ENCODE results near the gene HOXA7. TPM values are rescaled to one million over a fixed set of nuclear protein-coding genes. Genes with fewer than 3 reads are reported as not detected.

HOXA7 gene
- 2.0 and 2.2 TPM in 2 replicates for total RNA-seq (2014; rRNA removed; shearing (Covaris generic))

DNA sequence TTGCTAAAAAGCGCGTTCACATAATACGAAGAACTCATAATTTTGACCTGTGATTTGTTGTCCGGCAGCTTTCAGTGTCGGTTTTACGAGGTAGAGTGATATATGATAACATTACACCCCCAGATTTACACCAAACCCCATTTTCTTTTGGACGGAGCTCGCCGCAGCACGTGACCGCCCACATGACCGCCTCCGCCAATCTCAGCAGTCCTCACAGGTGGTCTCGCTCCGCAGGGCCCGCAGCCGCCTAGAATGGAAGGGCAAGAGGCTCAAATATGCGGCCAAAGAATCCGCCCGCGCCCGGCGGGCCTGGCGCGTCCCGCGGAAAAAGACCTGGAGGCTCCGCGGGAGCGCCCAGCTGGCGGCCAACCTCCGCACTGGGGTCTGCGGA lies at the start of gene HOXA7:
HOXA7 (minus strand) TSS at position 168 of the 391 bp plus-strand sequence; CDS start at position 38, 130 bp downstream.
- DNase-seq (ENCODE audit: low spot score) = peak; percentile 49

DNA sequence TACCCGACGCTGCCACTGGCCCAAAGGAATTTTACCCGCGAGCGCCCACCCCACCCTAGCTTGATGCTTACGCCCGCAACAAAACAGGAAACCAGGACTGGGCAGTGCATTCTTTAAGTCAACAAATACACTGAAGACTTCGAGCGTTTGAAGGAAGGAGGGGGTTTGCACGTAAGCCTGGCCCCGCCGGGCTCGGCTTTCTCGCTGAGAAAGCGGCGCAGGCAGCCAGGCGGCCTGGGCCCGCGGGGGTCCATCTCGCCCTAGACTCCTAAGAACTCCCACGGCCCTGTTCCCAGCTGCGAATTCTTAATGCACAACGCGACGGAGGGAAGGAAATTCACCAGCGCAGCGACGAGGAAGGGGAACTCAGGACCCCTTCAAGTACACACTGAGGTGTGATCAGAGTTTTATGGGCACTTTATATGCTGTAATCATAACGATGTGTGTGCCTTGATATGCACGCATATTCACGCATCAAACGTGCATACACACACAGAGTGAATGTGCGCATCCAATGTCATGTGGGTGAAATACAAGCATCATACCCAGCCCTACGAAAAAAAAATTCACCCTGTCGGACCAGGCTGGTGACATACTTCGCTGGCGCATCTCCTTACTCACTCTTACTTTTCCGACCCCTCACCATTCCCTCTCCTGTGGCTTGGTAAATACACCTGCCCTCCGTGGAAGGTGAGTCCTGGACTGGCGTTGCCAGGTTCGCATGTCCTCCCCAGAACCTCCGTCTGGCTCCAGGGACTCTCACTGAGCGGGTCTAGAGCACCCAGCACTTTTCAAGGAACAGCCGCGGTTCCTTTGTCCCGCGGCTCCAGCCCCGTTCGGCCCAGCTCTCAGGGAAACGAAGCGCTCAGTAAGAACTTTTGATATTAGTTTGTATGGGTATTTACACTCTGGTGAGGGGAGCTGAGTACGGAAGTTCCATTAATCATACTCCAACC lies 49.1 kb upstream of the HOXA7 start:
- no peak for DNase-seq (ENCODE audit: low spot score)

DNA sequence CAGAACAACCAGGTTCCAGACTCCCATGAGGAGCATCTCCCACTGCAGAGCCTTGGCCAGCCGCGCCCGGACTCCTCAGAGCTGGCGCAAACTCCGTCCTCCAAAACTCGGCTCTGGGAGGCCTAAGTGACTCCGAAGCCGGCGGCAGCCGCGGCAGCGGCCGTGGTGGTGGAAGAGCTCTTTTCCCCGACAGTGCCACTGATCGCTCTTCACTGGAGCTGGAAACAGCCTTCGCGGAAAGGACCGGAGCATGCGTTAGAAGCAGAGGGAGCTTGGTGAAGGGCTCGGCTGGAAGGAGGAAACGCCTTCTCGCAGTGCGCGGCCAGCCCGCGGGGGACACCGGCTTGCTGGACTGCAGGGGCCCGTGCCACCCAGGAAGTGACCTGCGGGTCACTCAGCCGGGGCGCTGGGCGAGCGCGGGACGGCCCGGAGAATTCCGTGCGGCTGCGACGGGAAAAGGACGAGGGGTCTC lies 48.4 kb upstream of the HOXA7 start:
- DNase-seq (ENCODE audit: low spot score) = no peak

DNA sequence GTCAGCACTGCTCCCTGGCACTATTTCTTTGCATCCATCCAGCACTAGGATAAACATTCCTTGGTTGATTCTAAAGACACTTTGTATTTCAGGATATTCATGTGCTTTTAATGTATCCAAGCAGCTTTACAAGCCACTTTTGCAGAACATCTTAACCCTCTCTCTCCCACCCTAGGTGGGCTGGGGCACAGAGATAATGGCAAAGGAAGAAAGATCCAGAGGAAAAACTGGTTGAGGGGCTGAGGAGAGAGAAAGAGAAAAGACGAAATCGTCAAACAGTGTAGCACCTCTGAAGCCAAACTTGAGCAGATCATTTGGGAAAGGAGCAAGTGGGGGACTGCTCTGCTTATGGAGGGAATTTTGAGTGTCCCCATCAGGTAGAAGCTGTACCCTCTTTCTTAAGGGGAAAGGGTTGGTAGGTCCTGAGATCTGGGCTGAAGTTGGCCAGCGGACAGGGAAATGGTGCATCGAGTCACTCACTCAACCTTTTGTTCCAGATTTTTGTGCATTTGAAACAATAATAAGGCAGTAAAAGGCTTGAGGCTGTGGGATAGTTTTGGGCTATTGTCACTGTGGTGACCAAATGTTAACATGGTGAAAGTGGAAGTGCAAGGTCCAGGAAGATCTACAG lies 47.6 kb upstream of the HOXA7 start:
- DNase-seq (ENCODE audit: low spot score) = no peak

DNA sequence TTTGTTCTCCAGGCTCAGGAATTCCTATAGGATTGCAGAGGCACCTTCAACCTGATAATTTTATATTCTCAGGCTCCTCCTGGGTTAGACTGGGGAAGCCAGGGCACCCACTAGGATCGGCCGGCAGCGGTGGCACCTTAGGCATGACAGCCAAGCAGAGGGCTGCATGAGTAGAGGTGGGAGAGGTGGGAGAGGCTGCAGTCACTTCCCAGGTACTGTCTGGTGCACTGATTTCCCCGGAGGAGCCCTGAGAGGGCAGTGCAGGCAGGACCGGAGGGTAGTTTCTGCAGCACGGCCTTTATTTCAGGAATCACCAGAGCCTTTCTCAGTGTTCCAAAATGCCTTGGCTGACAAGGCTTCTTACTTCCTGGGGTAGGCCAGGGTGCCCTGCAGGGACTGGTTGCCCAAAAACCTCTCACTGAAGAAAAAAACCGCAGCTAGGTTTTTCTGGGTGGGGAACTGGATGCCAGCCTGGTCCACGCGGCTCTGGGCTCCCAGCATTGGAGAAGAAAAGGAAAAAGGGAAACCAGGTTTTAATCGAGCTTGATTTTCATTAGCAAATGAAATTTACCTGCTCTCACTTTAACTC lies 47.0 kb upstream of the HOXA7 start:
- DNase-seq (ENCODE audit: low spot score) = no peak

DNA sequence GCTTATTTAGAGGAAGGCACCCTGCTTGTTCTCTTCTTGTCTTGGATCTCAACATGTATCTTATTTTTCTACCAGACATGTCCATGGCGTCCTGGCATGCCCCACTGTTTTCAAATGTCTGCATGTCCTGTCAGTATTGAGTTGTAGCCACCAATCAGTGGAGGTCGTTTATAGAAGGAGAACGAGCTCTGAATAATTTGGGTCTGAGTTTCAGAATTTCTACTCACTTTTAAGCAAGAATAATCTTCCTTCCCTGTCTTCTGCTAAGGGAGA lies 46.3 kb upstream of the HOXA7 start:
- no peak for DNase-seq (ENCODE audit: low spot score)

DNA sequence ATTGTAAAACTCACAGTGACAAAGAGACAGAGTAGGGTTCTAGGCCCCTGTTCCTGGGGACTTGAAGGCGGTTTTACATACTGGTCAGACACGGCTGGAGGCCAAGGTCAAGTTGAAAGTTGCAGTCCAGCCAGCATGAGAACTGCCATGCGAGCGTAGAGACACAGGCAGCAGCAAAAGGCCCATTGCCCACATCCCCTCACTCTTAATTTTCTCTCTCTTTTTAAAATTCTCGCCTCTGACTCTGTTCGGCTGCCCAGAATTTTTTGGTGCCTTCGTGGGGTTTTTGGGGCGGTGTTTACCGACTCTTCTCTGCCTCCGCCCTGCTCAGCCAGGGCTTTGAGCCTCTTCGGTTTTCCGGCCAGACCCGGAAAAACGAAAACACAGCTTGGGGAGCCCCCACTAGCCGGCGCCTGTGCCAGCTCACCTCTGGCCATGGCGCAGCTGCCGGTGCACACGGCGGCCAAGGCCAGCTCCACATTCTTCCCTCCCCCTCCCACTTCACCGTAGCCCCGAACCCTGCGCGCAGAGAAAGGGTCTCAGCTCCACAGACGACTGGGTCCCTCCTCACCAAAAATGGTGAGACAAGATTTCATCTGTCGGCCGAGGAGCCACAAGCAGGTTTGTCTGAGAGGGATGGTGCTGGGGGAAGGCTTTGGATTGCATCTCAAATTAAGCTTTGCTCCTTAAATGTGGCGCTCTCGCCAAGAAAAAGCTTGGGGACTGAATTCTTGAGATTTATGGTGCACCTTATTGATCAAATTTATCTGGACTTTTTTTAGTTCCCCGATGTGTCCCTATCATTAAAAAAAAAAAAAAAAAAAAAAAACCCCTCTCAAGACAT lies 45.8 kb upstream of the HOXA7 start:
- DNase-seq (ENCODE audit: low spot score) = no peak

DNA sequence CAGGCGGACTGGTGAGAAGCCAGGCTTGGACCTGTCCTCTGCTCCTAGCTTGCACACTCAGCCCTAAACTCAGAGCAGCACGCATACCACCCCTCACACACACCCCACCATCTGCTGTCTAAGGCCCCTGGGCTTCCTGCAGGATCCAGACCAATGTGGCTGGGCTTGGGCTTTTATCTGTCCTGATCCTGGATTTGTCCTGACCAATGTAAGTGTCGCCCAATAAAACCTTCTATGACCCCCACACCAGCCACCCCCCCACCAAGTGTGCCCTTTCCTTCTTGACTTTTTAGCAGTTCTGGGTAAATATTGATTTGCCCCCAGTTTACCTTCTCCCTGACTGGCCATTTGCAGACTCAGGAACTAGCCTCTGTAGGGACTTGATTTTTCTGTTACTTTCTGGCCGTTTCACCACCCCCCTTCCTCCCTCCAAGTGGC lies 45.1 kb upstream of the HOXA7 start:
- DNase-seq (ENCODE audit: low spot score) = no peak

DNA sequence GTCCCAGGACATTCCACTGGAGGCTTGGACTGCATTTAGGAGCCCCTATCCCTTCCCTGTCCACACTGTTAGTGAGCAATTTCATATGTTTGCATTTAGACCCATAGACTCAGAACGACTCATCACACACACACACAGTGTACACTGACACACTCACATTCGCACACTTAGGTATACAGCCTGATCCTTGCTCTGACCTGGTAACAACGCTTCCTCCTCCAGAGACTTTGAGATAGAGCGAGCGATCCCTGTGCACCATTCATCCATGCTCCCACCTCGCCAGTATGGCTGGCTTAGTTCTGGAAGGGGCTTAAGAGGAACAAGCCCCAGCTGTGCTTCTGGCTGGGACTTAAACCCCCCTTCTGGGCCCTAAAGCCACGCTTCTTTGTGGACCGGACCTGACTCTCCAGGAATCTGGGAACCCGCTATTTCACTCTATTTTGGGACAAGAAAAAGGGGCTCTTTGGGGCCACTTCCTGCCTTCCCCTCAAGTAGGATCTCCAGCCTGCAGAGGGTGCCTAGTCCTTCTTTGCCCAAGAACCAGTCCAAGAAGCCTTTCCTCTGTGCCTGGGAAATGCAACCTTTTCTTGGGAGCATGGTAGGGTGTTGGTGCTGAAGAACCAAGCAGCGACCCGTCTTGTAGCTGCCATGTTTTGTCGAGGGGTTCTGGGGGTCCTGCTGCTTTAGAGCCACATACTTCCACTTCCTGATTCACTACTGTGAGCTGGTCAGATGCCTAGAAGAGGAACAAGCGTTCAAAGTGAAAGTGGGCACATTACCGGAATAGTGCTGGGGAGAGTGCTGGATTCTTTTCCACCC lies 44.5 kb upstream of the HOXA7 start:
- DNase-seq (ENCODE audit: low spot score) = peak; percentile 44

DNA sequence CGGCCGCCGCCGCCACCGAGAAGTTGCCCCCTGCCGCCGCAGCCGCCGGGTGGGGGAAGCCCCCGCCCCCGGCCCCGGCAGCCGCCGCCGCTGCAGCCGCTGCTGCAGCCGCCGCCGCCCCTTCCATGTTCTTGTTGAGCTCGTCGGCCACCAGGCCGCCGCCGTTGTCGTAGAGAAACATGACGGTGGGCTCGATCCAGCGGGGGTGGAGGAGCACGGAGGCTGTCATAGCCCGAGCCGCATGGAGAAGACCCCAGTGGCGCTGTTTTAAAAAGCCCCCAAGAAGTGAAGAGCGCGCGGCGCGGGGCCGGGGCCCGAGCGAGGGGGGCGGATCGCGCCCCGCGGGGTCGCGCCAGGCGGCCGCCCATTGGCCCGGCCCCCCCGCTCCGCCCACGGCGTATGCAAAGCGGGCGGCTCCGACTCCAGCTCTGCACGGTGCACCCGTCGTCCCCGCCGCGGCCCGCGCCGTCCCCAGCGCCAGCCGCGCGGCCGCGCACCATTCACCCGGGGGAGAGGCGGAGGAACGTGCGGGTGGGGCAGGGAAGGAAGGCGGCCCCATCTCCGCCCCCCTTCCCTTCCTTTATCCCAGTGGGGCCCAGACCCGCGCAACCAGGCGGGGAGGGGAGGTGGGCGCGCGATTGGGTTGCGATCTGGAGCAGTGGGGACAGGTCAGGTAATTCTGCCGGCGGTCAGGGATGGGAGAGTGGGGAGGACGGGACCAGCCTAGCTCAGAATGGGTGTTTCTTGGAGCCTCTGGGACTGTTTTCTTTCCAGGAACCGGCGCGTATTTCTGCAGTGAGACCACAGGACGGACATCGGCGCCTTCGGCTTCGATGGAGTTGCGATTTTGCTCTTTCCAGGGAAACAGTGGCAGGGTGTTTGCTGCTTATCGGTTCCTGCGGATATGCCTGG lies 43.6 kb upstream of the HOXA7 start, which contains the start of gene HOXA13:
HOXA13 (minus strand) TSS at position 243 of the 912 bp plus-strand sequence; CDS start at position 229, 14 bp downstream.
- peak; percentile 76 for DNase-seq (ENCODE audit: low spot score)

DNA sequence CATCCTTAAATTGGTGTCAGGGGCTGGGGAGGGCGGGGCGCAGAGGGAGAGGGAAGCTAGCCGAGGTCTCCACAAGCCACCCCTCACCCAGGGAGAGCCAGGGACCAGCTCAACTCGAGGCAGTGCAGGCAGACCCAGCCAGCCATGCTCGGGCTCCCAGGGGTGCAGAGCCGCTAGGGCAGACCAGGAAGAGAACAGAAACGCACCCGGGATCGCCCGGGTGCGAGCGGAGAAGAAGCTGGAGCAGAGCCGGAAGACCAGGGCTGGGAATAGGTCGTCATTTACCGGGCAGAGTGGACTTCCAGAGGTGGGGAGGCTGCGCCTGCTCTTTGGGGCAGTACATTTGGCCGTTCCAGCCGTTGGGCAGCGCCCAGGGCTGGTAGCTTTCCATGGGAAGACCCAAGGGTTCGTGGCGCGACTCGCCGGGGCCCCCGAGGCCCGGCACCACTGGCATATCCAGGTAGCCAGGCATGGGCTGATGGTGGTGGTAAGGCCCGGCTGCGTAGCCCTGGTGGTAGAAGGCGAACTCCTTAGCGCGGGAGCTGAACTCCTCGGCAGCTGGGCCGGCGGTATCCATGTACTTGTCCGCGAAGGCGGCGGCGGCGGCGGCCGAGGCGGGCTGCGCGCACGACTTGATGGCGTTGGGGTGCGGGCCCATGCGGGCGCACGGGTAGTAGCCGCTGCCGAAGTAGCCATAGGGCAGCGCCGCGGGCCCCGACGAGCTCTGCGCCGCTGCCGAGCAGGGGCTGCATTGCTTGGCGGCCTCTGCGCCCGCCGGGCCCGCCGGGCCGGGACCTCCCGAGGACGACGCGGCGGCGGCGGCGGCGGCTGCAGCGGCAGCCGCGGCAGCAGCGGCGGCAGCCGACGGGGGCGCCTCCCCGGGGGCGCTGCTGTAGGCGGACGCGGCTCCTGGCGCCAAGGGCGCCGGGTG lies 42.7 kb upstream of the HOXA7 start:
- no peak for DNase-seq (ENCODE audit: low spot score)

DNA sequence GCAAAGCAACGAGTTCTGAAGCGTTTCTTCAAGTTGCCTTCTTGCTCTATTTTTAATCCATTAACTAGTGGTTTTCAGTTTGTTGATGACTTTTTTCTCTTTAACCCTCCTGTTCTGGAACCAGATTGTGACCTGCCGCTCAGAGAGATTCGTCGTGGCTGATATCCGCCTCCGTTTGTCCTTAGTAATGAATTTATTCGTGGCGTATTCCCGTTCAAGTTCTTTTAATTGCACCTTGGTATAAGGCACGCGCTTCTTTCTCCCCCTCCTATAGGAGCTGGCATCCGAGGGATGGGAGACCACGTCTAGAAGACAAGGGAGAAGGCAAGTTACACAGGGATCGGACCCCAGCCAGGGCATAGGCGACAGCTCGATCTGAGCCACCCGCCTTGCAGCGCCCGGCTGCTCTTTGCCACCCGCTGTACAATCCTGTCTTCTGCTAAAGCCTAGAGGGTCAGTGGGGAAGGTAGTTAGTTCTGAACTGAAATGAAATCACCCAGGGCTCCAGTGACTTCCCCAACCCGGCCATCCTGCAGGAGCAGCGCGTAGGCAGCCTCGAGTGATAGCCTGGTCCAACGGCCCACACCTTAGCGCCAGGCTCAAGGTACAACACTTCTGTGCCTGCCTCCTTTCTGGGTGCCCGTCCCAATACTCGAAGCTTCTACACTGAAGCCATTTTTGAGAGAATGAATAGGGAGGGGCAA lies 41.8 kb upstream of the HOXA7 start:
- DNase-seq (ENCODE audit: low spot score) = no peak

DNA sequence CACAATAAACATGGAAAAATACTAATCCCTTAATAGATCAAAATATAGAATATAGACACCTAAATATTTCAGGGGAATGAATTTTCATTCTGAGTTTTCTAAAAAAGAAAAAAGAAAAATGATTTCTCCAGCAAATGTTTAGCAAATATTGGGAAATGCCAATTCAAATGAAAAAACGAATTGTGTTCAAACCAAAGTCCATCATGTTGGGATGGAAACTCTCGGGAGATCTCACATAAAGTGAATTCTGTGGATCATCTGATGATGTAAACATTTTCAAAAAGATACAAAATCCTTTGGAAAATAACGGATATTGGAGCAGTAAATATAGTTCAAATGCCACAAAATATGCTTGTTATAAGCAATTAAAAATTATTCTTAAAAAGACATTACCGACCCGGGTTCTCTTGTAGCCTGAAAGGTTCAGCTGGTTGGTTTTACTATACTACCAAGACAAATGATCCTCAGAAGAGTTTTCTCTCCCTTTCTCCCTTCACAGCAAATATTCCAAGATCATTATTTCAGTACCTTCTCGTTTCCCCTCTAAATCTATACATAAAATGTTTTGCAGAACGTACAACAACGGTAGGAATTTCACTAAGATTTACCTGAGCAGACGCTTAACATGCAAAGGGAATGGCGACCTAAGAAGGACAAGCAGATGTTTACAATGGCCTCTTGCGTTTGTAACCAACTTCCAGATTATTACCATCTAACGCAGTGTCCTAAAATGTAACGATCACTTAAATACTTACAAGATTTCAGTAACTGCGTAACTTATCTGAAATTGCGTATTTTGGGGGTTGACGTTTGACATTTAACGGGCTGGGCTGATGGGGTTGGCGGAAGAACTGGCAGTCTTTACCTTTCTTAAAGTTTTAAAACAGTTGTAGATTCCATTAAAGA lies 40.9 kb upstream of the HOXA7 start:
- DNase-seq (ENCODE audit: low spot score) = no peak

DNA sequence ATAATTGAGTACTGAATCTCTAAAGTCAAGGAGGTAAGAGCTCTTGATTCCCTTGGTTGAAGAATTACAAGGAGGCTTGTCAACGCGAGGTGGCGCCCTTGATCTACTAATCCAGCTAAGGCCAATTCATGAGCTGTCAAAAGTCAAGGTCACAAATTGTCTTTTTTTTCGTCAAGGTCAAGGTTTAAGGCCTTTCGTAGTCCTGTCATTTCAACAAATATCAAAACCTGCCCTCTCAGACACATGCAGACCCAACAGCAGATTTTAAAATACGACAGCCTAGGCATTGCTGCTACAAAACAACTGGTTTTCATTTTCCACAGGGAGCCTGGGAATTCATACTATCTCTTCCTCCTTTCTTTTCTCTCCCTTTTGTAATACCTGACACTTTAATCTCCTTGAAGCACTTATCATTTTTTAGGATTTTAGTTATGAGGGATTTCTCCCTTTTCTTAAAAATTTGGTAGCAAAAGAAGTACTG lies 39.9 kb upstream of the HOXA7 start:
- DNase-seq (ENCODE audit: low spot score) = peak; percentile 84

DNA sequence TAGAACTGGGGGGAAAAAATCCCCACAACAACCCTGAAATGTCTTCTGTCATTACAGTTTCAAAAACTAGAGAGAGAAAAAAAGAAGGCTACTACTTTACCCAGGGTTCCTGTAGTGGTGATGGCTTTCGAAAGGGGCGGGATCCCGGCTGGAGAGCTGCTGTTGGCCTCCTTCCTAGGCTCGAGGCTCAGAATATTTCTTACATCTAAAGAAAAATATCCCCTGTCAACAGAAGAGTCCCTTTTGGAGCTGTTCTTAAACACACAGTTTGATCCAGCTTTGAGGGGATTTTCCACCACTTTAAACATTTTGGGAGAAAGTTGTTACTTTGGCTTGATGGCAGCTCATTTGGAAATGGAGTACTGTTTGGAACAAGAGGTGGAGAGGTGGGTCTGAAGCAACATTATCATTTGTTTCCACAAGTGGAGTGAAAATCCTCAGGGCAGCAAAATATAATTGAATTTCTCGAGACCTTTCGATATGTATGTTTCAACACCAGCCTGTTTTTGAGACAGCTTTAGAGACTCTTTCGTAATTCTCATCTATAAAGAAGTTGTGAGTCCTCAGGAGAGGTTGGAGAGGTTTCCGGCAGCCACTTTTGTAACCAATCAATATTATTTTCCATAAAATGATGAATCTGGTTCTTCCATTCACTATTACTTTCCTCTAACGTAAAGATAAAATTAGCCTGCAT lies 38.4 kb upstream of the HOXA7 start:
- DNase-seq (ENCODE audit: low spot score) = no peak

DNA sequence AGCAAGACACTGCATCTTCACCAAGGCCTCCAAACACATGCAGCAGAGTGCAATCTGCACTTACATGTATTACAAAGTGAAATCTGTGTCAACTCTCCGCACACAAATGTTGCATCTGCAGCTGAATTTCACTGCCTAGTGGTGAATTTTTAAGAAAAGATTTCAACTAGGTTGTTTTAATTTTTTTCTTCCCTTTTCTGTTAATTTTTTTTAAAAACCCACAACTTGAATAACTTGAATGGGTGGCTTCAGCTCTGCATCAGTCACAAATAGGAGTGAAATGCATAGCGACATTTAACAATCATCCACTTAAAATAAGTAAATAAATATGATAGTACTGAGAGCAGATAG lies 37.5 kb upstream of the HOXA7 start:
- DNase-seq (ENCODE audit: low spot score) = no peak
